HCT116 (cell line): ENCODE results near the gene PPP2R3A. TPM values are rescaled to one million over a fixed set of nuclear protein-coding genes. Genes with fewer than 3 reads are reported as not detected.

Experiments
- ATAC-seq: fragments of 200-7000 bp; cut with Tn5 transposase; 2 replicates; pipeline ENCODE4 v1.9.1; 2020; ENCODE audit warnings: mild to moderate bottlenecking, moderate library complexity
- BruUV-seq: library from RNA; stranded (reverse); fragments of 400-500 nt; replicated peaks from 2 replicates; lab custom pipeline; 2021; lab: Mats Ljungman, UMichigan
- CTCF ChIA-PET: fragments of 300-600 bp; sonication (Branson Sonifier 250); formaldehyde crosslinking; loops from one replicate; lab custom pipeline; 2021; ENCODE audit warnings: antibody characterized with exemption; lab: Charles Lee
- POLR2A ChIA-PET: fragments of 300-600, 350-600 bp; sonication (Branson Sonifier 250); formaldehyde crosslinking; loops from one replicate; lab custom pipeline; 2021; ENCODE audit warnings: antibody characterized with exemption; lab: Charles Lee
- RAD21 ChIA-PET, 2 experiments: fragments of 300-600 bp; sonication (Branson Sonifier 250); formaldehyde crosslinking; loops; one replicate each; lab custom pipeline; 2023; ENCODE audit warnings: low total read pairs in 2 of 2; ENCODE audit not compliant: uncharacterized antibody in 2 of 2, unreplicated experiment in 2 of 2, low non-redundant PET in 1 of 2; lab: Charles Lee
- DNase-seq: peaks from one replicate; pipeline ENCODE4 v3.0.0-alpha.2; 2010; ENCODE audit warnings: low read depth, low spot score
- H2AFZ ChIP-seq: fragments of 200-600 bp; shearing (Covaris generic), sonication (generic); 2 replicates; pipeline ENCODE4 v1.6.1; 2017; ENCODE audit warnings: low read depth, mixed run types, mixed read lengths, antibody characterized with exemption, low read length; ENCODE audit not compliant: poor library complexity, severe bottlenecking
- H3K27ac ChIP-seq: 2 replicates; pipeline ENCODE4 v1.5.1; 2012; ENCODE audit warnings: low read depth, low read length
- H3K27me3 ChIP-seq: fragments of 200-600 bp; sonication (generic); 2 replicates; pipeline ENCODE4 v1.6.1; 2016; ENCODE audit warnings: mixed run types, low read length, mixed read lengths; ENCODE audit not compliant: insufficient read depth
- H3K36me3 ChIP-seq, 2 experiments: fragments of 200-500 bp in 1 of 2; fragments of 200-600 bp in 1 of 2; sonication (Bioruptor generic) in 1 of 2; sonication (generic) in 1 of 2; 2 replicates each; pipeline versions ENCODE4 v1.5.1 to v1.6.1; 2014 to 2016; ENCODE audit warnings: low read length in 2 of 2, inconsistent platforms in 1 of 2, mixed read lengths in 1 of 2, mixed run types in 1 of 2; ENCODE audit not compliant: insufficient read depth in 2 of 2, control insufficient read depth in 1 of 2
- H3K4me1 ChIP-seq, 2 experiments: fragments of 200-600 bp in 1 of 2; sonication (generic) in 1 of 2; 2 replicates each; pipeline versions ENCODE4 v1.5.1 to v1.6.1; 2012 to 2017; ENCODE audit warnings: low read length in 2 of 2, inconsistent platforms in 1 of 2, mild to moderate bottlenecking in 1 of 2, mixed read lengths in 1 of 2, mixed run types in 1 of 2, moderate library complexity in 1 of 2; ENCODE audit not compliant: insufficient read depth in 2 of 2, control insufficient read depth in 1 of 2
- H3K4me2 ChIP-seq: fragments of 200-600 bp; sonication (generic); 2 replicates; pipeline ENCODE4 v1.6.1; 2017; ENCODE audit warnings: mixed run types, low read length, mixed read lengths
- H3K4me3 ChIP-seq, 2 experiments: fragments of 200-600 bp in 1 of 2; sonication (generic) in 1 of 2; replicated peaks in 1 of 2; 2 replicates each; pipeline ENCODE4 v1.5.1; 2011 to 2016; ENCODE audit warnings: low read length in 2 of 2, control low read depth in 1 of 2, low read depth in 1 of 2, mild to moderate bottlenecking in 1 of 2, mixed read lengths in 1 of 2, mixed run types in 1 of 2
- H3K79me2 ChIP-seq: fragments of 200-600 bp; sonication (generic); 2 replicates; pipeline ENCODE4 v1.6.1; 2017; ENCODE audit warnings: mild to moderate bottlenecking, mixed run types, low read length, moderate library complexity, mixed read lengths; ENCODE audit not compliant: insufficient read depth
- H3K9ac ChIP-seq: fragments of 200-600 bp; sonication (generic); 2 replicates; pipeline ENCODE4 v1.6.1; 2016; ENCODE audit warnings: low read length, mixed read lengths
- H3K9me2 ChIP-seq: fragments of 200-600 bp; sonication (generic), shearing (Covaris generic); 2 replicates; pipeline ENCODE4 v1.6.1; 2017; ENCODE audit warnings: mixed run types, mild to moderate bottlenecking, moderate library complexity; ENCODE audit not compliant: insufficient read depth
- H3K9me3 ChIP-seq, 2 experiments: fragments of 200-500 bp in 1 of 2; fragments of 200-600 bp in 1 of 2; sonication (Bioruptor generic) in 1 of 2; sonication (generic) in 1 of 2; 2 replicates each; pipeline ENCODE4 v1.6.1; 2014 to 2017; ENCODE audit warnings: low read length in 2 of 2, mixed read lengths in 2 of 2, inconsistent platforms in 1 of 2, low read depth in 1 of 2, mild to moderate bottlenecking in 1 of 2, mixed run types in 1 of 2, moderate library complexity in 1 of 2; ENCODE audit not compliant: control insufficient read depth in 1 of 2, insufficient read depth in 1 of 2
- H4K20me1 ChIP-seq: fragments of 200-600 bp; sonication (generic), shearing (Covaris generic); 2 replicates; pipeline ENCODE4 v1.6.1; 2017; ENCODE audit warnings: mixed run types, mild to moderate bottlenecking, moderate library complexity; ENCODE audit not compliant: insufficient read depth
- ATF3 ChIP-seq: IDR thresholded peaks from 2 replicates; pipeline ENCODE4 v1.6.1; 2012
- CEBPB ChIP-seq: IDR thresholded peaks from 2 replicates; pipeline ENCODE4 v1.6.1; 2012; ENCODE audit warnings: low read depth
- EGR1 ChIP-seq: IDR thresholded peaks from 2 replicates; pipeline ENCODE4 v1.6.1; 2012; ENCODE audit warnings: low read depth
- EZH2 ChIP-seq: fragments of 200-600 bp; sonication (generic); IDR thresholded peaks from 2 replicates; pipeline ENCODE4 v1.6.1; 2017; ENCODE audit warnings: antibody characterized with exemption, mixed run types
- EZH2phosphoT487 ChIP-seq: fragments of 200-600 bp; IDR thresholded peaks from 2 replicates; pipeline ENCODE4 v1.6.1; 2018; ENCODE audit warnings: antibody characterized with exemption, borderline replicate concordance
- FOSL1 ChIP-seq: IDR thresholded peaks from 2 replicates; pipeline ENCODE4 v1.6.1; 2012; ENCODE audit warnings: low read depth
- JUND ChIP-seq: IDR thresholded peaks from 2 replicates; pipeline ENCODE4 v1.6.1; 2012
- MAX ChIP-seq: IDR thresholded peaks from 2 replicates; pipeline ENCODE4 v1.6.1; 2012
- POLR2A ChIP-seq: IDR thresholded peaks from 2 replicates; pipeline ENCODE4 v1.7.0; 2011; ENCODE audit warnings: borderline replicate concordance; ENCODE audit not compliant: insufficient read depth, insufficient read length; ENCODE audit errors: extremely low read depth
- POLR2AphosphoS5 ChIP-seq: IDR thresholded peaks from 2 replicates; pipeline ENCODE4 v1.6.1; 2011; ENCODE audit warnings: mild to moderate bottlenecking, low read depth, low read length, moderate library complexity
- RAD21 ChIP-seq: IDR thresholded peaks from 2 replicates; pipeline ENCODE4 v1.6.1; 2012; ENCODE audit warnings: low read depth, mild to moderate bottlenecking
- REST ChIP-seq: IDR thresholded peaks from 2 replicates; pipeline ENCODE4 v1.6.1; 2012; ENCODE audit warnings: low read depth
- SP1 ChIP-seq: IDR thresholded peaks from 2 replicates; pipeline ENCODE4 v1.6.1; 2012; ENCODE audit warnings: low read depth
- TCF7L2 ChIP-seq: IDR thresholded peaks from 2 replicates; pipeline ENCODE4 v1.7.0; 2011; ENCODE audit warnings: borderline replicate concordance, inconsistent platforms; ENCODE audit not compliant: insufficient read depth, insufficient read length; ENCODE audit errors: extremely low read depth
- YY1 ChIP-seq: IDR thresholded peaks from 2 replicates; pipeline ENCODE4 v1.6.1; 2011; ENCODE audit warnings: low read length, low read depth, moderate library complexity, mild to moderate bottlenecking; ENCODE audit not compliant: insufficient replicate concordance; ENCODE audit errors: extremely low read depth
- ZBTB33 ChIP-seq: IDR thresholded peaks from 2 replicates; pipeline ENCODE4 v1.6.1; 2011; ENCODE audit warnings: mild to moderate bottlenecking, low read length, moderate library complexity; ENCODE audit not compliant: insufficient replicate concordance; ENCODE audit errors: extremely low read depth
- ZFX ChIP-seq: fragments of 450-650 bp; IDR thresholded peaks from 2 replicates; pipeline ENCODE4 v1.6.1; 2017
- intact Hi-C: fragments of 100-400 bp; cut with micrococcal nuclease; formaldehyde crosslinking; loops from 2 replicates; pipeline ENCODE4 v1.10.0; 2022
- total RNA-seq: library from RNA; stranded (reverse); gene quantifications from one replicate; pipeline ENCODE4 v1.2.1, GENCODE V29; 2021; ENCODE audit not compliant: unreplicated experiment
- TF ChIP-seq, protein P1 (sequence below), 3 experiments: fragments of 200-600 bp in 1 of 3; sonication (generic) in 1 of 3; IDR thresholded peaks in 2 of 3; conservative IDR thresholded peaks in 1 of 3; 2 replicates each; pipeline ENCODE4 v1.5.1; 2012 to 2017; ENCODE audit warnings: low read depth in 2 of 3, low read length in 2 of 3, antibody characterized with exemption in 1 of 3, borderline replicate concordance in 1 of 3, control low read depth in 1 of 3, mild to moderate bottlenecking in 1 of 3, mixed read lengths in 1 of 3, mixed run types in 1 of 3, moderate library complexity in 1 of 3; ENCODE audit not compliant: insufficient read depth in 1 of 3

Gene PPP2R3A
- total RNA-seq, 1 experiment from 2014 or later = 6.1 TPM

- ChIA-PET POLR2A (no interaction called here), CTCF (interaction anchor here (0.7 kb wide), 1 partner anchor 118 kb away, joined by 3 read pairs; no protein-coding TSS in a partner anchor), RAD21 (no interaction called here)
- intact Hi-C loops = no loop called here
- no peaks in the 10 kb centered on the region for H3K9me3 ChIP-seq
- peak overlapping the region; percentile 93; the same call in 1 of the 2 replicates for H3K9ac ChIP-seq
- no peak overlapping the region for H3K4me3 ChIP-seq
- H3K36me3 ChIP-seq = no peaks in the 10 kb centered on the region; a peak in 1 of 4 replicates
- H3K27me3 ChIP-seq = no peaks in the 10 kb centered on the region
- H3K9me2 ChIP-seq = no peaks in the 10 kb centered on the region
- no TSS peak for BruUV-seq
- H3K79me2 ChIP-seq = peaks cover 78% of the 10 kb centered on the region
- no peak for DNase-seq
- TF ChIP-seq EGR1 (no peak), EZH2phosphoT487 (no peak), ZFX (no peak), CEBPB (no peak), FOSL1 (no peak), MAX (no peak), JUND (no peak), POLR2AphosphoS5 (no peak), TCF7L2 (no peak), REST (no peak), ZBTB33 (no peak), ATF3 (no peak), POLR2A (no peak), YY1 (no peak), EZH2 (no peak), SP1 (no peak), RAD21 (no peak)
- TF ChIP-seq, protein P1, sequence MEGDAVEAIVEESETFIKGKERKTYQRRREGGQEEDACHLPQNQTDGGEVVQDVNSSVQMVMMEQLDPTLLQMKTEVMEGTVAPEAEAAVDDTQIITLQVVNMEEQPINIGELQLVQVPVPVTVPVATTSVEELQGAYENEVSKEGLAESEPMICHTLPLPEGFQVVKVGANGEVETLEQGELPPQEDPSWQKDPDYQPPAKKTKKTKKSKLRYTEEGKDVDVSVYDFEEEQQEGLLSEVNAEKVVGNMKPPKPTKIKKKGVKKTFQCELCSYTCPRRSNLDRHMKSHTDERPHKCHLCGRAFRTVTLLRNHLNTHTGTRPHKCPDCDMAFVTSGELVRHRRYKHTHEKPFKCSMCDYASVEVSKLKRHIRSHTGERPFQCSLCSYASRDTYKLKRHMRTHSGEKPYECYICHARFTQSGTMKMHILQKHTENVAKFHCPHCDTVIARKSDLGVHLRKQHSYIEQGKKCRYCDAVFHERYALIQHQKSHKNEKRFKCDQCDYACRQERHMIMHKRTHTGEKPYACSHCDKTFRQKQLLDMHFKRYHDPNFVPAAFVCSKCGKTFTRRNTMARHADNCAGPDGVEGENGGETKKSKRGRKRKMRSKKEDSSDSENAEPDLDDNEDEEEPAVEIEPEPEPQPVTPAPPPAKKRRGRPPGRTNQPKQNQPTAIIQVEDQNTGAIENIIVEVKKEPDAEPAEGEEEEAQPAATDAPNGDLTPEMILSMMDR (IDR thresholded peaks at IDR 0.05 in 2 of 3, conservative IDR thresholded peaks at IDR 0.05 in 1 of 3; ENCODE audit: borderline replicate concordance in 1 of 3, insufficient read depth in 1 of 3, low read depth in 2 of 3, low read length in 2 of 3) = no peak
- ATAC-seq = no peak
- H4K20me1 ChIP-seq = peaks cover 29% of the 10 kb centered on the region; the same call in 1 of the 2 replicates
- H2AFZ ChIP-seq = no peak overlapping the region
- peak overlapping the region; percentile 85 for H3K4me2 ChIP-seq
- H3K4me1 ChIP-seq = peaks cover 33 to 54% of the 10 kb centered on the region in 2 experiments
- no peak overlapping the region for H3K27ac ChIP-seq
Measured at GRCh38 chr3:136192831-136193230, 227.3 kb downstream of the PPP2R3A start.
